Measurements from ENCODE around the gene FIBP. TPM values are rescaled to one million over a fixed set of nuclear protein-coding genes. Genes with fewer than 3 reads are reported as not detected.

FIBP gene
- total and polyA plus RNA-seq, 9 donors = 32.5 to 74.2 (median 44.2) TPM

- intact Hi-C loops (cut with DNase I) = no loop called here
- Histone ChIP-seq H3K9me3 (no peaks in the 10 kb centered on the region), H3K36me3 (no peaks in the 10 kb centered on the region), H3K4me3 (peak within 1 kb of the TSS; percentile 31), H3K4me1 (ENCODE audit: insufficient read depth) (peaks cover 2% of the 10 kb centered on the region), H3K27ac (no peak within 1 kb of the TSS), H3K27me3 (peaks cover 4% of the 10 kb centered on the region)
- WGBS, 3 donors = 1 to 3% (median 3%) methylated on average over 48 to 80 of the region's 80 CpGs
- DNase-seq = peak; percentile 65 to 80 (median 73)
- no peak for TF ChIP-seq POLR2A (IDR thresholded peaks at IDR 0.05)
- no peak for TF ChIP-seq EP300 (IDR thresholded peaks at IDR 0.05)
- no peak for TF ChIP-seq CTCF (IDR thresholded peaks at IDR 0.05)
Observed at GRCh38 chr11:65900125-65900898, 12.0 kb upstream of the FIBP start, which contains the start of gene FOSL1. Gene FOSL1 (minus strand): TSS chr11:65900388. CDS start chr11:65900339, 49 bp downstream.

- H3K27ac ChIP-seq = no peak overlapping the region
- intact Hi-C loops (cut with DNase I) = no loop called here
- H3K27me3 ChIP-seq = peaks cover 4% of the 10 kb centered on the region
- peaks cover 2% of the 10 kb centered on the region for H3K4me1 ChIP-seq (ENCODE audit: insufficient read depth)
- H3K36me3 ChIP-seq = no peaks in the 10 kb centered on the region
- DNase-seq = peak in 3 of 5 donors; percentile 26 to 64 (median 60)
- WGBS, 3 donors = 1 to 3% (median 1%) methylated on average over 64 to 77 of the region's 78 CpGs
- TF ChIP-seq CTCF (IDR thresholded peaks at IDR 0.05) (no peak), POLR2A (IDR thresholded peaks at IDR 0.05) (no peak), EP300 (IDR thresholded peaks at IDR 0.05) (no peak)
- H3K9me3 ChIP-seq = no peaks in the 10 kb centered on the region
- peak overlapping the region; percentile 31 for H3K4me3 ChIP-seq
Observed at GRCh38 chr11:65899356-65900124, 11.3 kb upstream of the FIBP start.

GRCh38 chr11:65898656-65899355 is 10.5 kb upstream of the FIBP start:
- 21 to 26% (median 25%) methylated on average over 26 to 28 of the region's 28 CpGs for WGBS, 3 donors
- TF ChIP-seq POLR2A (IDR thresholded peaks at IDR 0.05) (no peak), CTCF (IDR thresholded peaks at IDR 0.05) (no peak), EP300 (IDR thresholded peaks at IDR 0.05) (no peak)
- intact Hi-C loops (cut with DNase I) = no loop called here
- Histone ChIP-seq H3K27me3 (peaks cover 4% of the 10 kb centered on the region), H3K4me1 (ENCODE audit: insufficient read depth) (peaks cover 2% of the 10 kb centered on the region), H3K4me3 (peak overlapping the region; percentile 31), H3K27ac (no peak overlapping the region), H3K9me3 (no peaks in the 10 kb centered on the region), H3K36me3 (no peaks in the 10 kb centered on the region)
- DNase-seq = no peak

GRCh38 chr11:65897020-65897471 is 8.8 kb upstream of the FIBP start:
- TF ChIP-seq POLR2A (IDR thresholded peaks at IDR 0.05) (no peak), EP300 (IDR thresholded peaks at IDR 0.05) (no peak), CTCF (IDR thresholded peaks at IDR 0.05) (no peak)
- intact Hi-C loops (cut with DNase I) = no loop called here
- Histone ChIP-seq H3K9me3 (no peaks in the 10 kb centered on the region), H3K4me3 (no peak overlapping the region), H3K36me3 (no peaks in the 10 kb centered on the region), H3K27ac (no peak overlapping the region), H3K4me1 (ENCODE audit: insufficient read depth) (peaks cover 12% of the 10 kb centered on the region), H3K27me3 (peaks cover 4% of the 10 kb centered on the region)
- WGBS, 3 donors = 84 to 88% (median 88%) methylated on average over 4 of the region's 4 CpGs
- no peak for DNase-seq

Measured in ovary (tissue), 9 donors.